Putamen (tissue), 1 donor: ENCODE data around the gene XRN1.
"Not testable (repeated sequence)": the region's sequence is repeated elsewhere in the genome, so short reads cannot be mapped to it uniquely, and the experiment has no call there.

Experiments used
- DNase-seq: peaks from one replicate; pipeline ENCODE4 v3.0.0-alpha.2; 2016; ENCODE audit warnings: low spot score

The XRN1 gene

GRCh38 chr3:142438096-142438495 is 9.7 kb downstream of the XRN1 start:
- DNase-seq = not testable (repeated sequence)

GRCh38 chr3:142436951-142437585 is 10.8 kb downstream of the XRN1 start:
- no peak for DNase-seq

GRCh38 chr3:142434503-142434902 is 13.3 kb downstream of the XRN1 start:
- no peak for DNase-seq

- DNase-seq = no peak
Measured at GRCh38 chr3:142433110-142433509, 14.7 kb downstream of the XRN1 start.

- peak; percentile 27 for DNase-seq
Measured at GRCh38 chr3:142429582-142429981, 18.3 kb downstream of the XRN1 start.

- DNase-seq = no peak
Measured at GRCh38 chr3:142424754-142425153, 23.1 kb downstream of the XRN1 start.

GRCh38 chr3:142418926-142419592 is 28.8 kb downstream of the XRN1 start:
- no peak for DNase-seq

- no peak for DNase-seq
Measured at GRCh38 chr3:142417302-142417701, 30.5 kb downstream of the XRN1 start.

GRCh38 chr3:142400537-142400936 is 47.3 kb downstream of the XRN1 start:
- not testable (repeated sequence) for DNase-seq

GRCh38 chr3:142394921-142395622 is 52.8 kb downstream of the XRN1 start:
- no peak for DNase-seq

GRCh38 chr3:142385078-142385477 is 62.8 kb downstream of the XRN1 start:
- DNase-seq = no peak

GRCh38 chr3:142374687-142375086 is 73.2 kb downstream of the XRN1 start:
- DNase-seq = no peak

- not testable (repeated sequence) for DNase-seq
Measured at GRCh38 chr3:142369576-142369975, 78.3 kb downstream of the XRN1 start.

- DNase-seq = no peak
Measured at GRCh38 chr3:142366434-142366833, 81.4 kb downstream of the XRN1 start.

GRCh38 chr3:142363936-142364467 is 83.8 kb downstream of the XRN1 start:
- no peak for DNase-seq

- DNase-seq = not testable (repeated sequence)
Measured at GRCh38 chr3:142363433-142363832, 84.4 kb downstream of the XRN1 start.

- DNase-seq = no peak
Measured at GRCh38 chr3:142359367-142359766, 88.5 kb downstream of the XRN1 start.

- DNase-seq = no peak
Measured at GRCh38 chr3:142356818-142357217, 91.0 kb downstream of the XRN1 start.

GRCh38 chr3:142355692-142356091 is 92.1 kb downstream of the XRN1 start:
- DNase-seq = no peak

GRCh38 chr3:142354076-142354475 is 93.8 kb downstream of the XRN1 start:
- no peak for DNase-seq

- no peak for DNase-seq
Measured at GRCh38 chr3:142353571-142353970, 94.3 kb downstream of the XRN1 start.

GRCh38 chr3:142352698-142353097 is 95.1 kb downstream of the XRN1 start:
- DNase-seq = not testable (repeated sequence)

- no peak for DNase-seq
Measured at GRCh38 chr3:142348460-142348859, 99.4 kb downstream of the XRN1 start.
